NB4 (cell line): Measurements from ENCODE around the gene NACC2.

Source experiments
- MYC ChIP-seq: IDR thresholded peaks from 2 replicates; pipeline ENCODE4 v1.6.1; 2011; ENCODE audit warnings: low read depth, low read length
- POLR2A ChIP-seq: IDR thresholded peaks from 2 replicates; pipeline ENCODE4 v1.6.1; 2011; ENCODE audit warnings: mild to moderate bottlenecking; ENCODE audit not compliant: insufficient read length; ENCODE audit errors: extremely low read depth
- TF ChIP-seq, protein P1 (sequence below): IDR thresholded peaks from one replicate; pipeline ENCODE4 v1.5.1; 2012; ENCODE audit warnings: low read depth, low read length
- TF ChIP-seq, protein P2 (sequence below): IDR thresholded peaks from 2 replicates; pipeline ENCODE4 v1.6.1; 2011; ENCODE audit warnings: low read depth, low read length

DNA sequence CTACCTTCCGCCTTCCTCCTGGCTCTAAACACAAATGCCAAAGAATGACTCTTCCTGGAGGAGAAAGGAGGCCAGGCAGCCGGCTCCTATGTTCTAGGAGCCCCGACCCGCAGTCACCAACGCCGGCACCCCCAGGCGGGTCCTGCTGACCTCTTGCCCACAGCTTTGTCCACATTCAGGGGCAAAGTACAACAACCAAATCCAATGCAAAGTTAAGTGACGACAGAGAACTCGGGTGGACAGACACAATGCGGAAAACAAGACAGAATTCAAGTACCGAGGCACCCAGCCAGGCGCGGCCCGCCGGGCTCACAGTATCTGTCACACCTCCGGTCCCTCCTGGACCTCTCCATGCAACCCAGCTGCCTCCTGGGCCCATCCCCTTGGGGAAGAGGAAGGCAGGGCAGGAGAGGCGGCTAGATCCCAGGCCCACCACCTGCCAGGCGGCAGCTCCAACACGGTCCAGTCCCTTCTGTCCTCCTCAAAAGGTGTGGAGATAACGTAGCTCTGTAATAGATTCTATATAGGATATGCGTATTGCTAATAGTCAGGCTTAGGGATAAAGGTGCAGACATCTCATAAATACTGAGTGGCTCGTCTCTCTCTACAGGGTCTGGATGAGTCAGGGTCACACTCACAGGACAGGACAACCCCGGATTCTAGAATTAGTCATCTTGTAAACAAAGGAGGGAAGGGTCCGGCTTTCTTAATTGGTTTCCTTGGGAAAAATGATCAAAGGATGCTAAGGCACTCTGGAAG is 87.0 kb downstream of the NACC2 start:
- TF ChIP-seq POLR2A (no peak), MYC (no peak)
- TF ChIP-seq, protein P1, sequence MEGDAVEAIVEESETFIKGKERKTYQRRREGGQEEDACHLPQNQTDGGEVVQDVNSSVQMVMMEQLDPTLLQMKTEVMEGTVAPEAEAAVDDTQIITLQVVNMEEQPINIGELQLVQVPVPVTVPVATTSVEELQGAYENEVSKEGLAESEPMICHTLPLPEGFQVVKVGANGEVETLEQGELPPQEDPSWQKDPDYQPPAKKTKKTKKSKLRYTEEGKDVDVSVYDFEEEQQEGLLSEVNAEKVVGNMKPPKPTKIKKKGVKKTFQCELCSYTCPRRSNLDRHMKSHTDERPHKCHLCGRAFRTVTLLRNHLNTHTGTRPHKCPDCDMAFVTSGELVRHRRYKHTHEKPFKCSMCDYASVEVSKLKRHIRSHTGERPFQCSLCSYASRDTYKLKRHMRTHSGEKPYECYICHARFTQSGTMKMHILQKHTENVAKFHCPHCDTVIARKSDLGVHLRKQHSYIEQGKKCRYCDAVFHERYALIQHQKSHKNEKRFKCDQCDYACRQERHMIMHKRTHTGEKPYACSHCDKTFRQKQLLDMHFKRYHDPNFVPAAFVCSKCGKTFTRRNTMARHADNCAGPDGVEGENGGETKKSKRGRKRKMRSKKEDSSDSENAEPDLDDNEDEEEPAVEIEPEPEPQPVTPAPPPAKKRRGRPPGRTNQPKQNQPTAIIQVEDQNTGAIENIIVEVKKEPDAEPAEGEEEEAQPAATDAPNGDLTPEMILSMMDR: no peak
- TF ChIP-seq, protein P2, sequence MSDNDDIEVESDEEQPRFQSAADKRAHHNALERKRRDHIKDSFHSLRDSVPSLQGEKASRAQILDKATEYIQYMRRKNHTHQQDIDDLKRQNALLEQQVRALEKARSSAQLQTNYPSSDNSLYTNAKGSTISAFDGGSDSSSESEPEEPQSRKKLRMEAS: no peak
